Jurkat, Clone E6-1 (cell line): ENCODE measurements around the gene MT1G.
A peak's percentile ranks its signal among the peaks of the same experiment; 100 is the strongest.

ENCODE experiments used
- DNase-seq: peaks from one replicate; pipeline ENCODE4 v3.0.0-alpha.2; 2011; ENCODE audit warnings: low read depth, low spot score
- H3K4me3 ChIP-seq: 2 replicates; pipeline ENCODE4 v1.5.1; 2011; ENCODE audit warnings: mild to moderate bottlenecking, low read length, control low read depth, moderate library complexity

Gene MT1G

GRCh38 chr16:56643080-56643778, 24.6 kb downstream of the MT1G start:
- peak overlapping the region; percentile 32 for H3K4me3 ChIP-seq
- peak; percentile 35 for DNase-seq

DNA sequence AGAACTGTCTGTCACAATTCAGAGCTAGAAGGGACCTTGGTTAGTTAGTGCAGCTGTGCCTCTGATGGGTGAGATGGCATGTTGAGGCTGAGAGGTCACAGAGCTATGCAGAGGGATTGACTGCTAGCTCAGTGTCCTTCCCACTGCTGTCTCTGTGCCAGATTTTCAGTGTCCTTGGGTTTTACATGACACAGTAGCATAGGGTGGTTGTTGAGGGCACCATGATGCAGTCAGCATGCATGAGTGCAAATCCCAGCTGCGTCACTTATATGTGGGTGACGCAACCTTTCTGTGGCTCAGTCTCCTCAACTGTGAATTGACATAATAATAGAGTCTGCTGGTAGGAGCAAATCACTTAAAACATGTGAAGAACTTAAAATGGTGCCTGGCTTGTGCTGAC, 26.7 kb downstream of the MT1G start:
- no peak overlapping the region for H3K4me3 ChIP-seq
- DNase-seq: no peak

DNA sequence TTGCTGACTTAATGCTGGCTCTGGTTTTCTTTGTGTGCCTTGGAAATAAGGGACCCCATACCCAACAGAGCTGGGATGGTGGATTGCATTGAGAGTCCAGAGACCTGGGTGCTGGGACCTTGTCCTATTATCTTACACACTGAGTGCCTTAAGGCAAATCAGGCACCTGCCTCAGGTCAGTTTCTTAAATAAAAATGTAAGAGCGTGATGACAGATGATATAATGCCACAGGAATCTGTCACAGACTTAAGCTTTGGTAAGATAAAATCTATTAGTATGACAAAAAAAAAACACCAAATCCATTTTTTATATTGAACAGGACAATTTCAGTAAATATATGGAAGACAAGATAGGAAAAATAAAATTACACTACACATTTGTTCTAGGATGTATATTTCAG, 27.8 kb downstream of the MT1G start:
- no peak for DNase-seq
- H3K4me3 ChIP-seq: no peak overlapping the region

DNA sequence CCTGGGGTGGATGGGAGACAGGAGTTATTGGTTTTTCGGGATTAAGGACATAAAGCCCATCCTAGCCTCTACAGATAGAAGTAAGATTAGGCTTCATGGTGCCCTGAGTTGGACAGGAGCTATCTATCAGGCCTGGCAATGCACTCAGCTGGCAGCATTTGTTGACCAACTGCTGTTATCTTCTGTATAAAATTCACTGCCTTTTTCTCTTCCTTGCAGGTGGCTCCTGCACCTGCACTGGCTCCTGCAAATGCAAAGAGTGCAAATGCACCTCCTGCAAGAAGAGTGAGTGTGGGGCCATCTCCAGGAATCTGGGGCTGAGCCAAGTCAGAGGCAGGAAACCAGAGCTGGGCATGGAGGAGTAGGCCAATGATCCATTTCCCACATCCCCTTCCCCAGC, 28.8 kb downstream of the MT1G start:
- no peak for DNase-seq
- H3K4me3 ChIP-seq: no peak overlapping the region

DNA sequence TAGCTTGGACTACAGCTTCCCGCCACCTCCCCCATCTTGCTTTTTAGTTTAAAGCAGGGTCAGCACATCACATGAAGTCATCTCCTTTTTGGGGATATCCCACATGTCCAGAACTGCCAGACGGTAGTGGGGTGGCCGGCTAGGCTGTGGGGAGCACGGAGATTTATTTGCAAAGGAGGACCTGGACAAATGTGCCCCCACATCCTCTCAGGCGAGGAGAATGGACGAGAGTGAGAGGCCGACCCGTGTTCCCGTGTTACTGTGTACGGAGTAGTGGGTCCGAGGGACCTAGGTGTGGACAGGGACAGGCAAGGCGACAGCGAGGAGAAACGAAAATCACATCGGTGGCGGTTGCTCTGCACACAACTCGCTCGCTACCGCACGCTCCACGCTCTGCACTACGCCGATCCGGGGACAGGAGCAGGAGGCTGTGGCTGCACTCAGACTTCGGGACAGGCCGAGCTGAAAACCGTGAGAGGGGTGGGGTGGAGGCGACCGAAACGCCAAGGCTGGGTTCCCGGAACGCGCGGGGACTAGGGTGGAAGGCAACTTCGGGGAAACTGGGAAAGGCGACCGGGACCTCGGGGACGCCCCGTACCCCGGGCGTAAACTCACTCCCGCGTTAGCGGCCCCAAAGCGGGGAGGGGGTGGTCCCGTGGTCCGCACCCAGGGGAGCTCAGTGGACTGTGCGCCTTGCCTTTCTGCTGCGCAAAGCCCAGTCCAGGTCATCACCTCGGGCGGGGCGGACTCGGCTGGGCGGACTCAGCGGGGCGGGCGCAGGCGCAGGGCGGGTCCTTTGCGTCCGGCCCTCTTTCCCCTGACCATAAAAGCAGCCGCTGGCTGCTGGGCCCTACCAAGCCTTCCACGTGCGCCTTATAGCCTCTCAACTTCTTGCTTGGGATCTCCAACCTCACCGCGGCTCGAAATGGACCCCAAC, 29.8 kb downstream of the MT1G start, which contains the start of gene MT1A:
Gene MT1A, plus strand, starts transcription at position 853 of the 937 bp plus-strand sequence. Its CDS starts 73 bp downstream, at position 926.
- no peak for DNase-seq
- H3K4me3 ChIP-seq: no peak within 1 kb of the TSS

GRCh38 chr16:56636616-56637413, 31.1 kb downstream of the MT1G start:
- DNase-seq: no peak
- H3K4me3 ChIP-seq: no peak overlapping the region

- no peak for DNase-seq
- H3K4me3 ChIP-seq: no peak overlapping the region
These were observed 32.4 kb downstream of the MT1G start for GRCh38 chr16:56635441-56635967.

DNA sequence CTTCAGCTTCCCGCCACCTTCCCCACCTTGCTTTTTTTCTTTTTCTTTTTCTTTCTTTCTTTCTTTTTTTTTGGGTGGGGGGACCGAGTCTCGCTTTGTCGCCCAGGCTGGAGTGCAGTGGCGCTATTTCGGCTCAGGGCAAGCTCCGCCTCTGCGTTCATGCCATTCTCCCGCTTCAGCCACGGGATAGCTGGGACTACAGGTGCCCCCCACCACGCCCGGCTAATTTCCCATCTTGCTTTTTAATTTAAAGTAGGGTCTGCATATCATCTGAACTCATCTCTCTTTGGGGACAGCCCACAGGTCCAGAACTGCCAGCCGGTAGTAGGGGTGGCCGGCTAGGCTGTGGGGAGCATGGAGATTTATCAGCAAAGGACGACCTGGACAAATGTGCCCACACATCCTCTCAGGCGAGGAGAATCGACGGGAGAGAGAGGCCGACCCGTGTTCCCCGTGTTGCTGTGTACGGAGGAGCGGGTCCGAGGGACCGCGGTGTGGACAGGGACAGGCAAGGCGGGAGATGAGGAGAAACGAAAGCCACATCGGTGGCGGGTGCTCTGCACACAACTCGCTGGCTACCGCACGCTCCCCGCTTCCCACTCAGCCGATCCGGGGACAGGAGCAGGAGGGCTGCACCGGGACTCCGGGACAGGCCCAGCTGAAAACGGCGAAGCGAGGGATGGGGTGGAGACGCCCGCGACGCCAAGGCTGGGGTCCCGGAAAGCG, 33.0 kb downstream of the MT1G start:
- no peak overlapping the region for H3K4me3 ChIP-seq
- DNase-seq: no peak

- no peak overlapping the region for H3K4me3 ChIP-seq
- no peak for DNase-seq
These were observed 34.3 kb downstream of the MT1G start for GRCh38 chr16:56633535-56633934.

GRCh38 chr16:56632848-56633365, 35.0 kb downstream of the MT1G start:
- H3K4me3 ChIP-seq: no peak overlapping the region

GRCh38 chr16:56632156-56632847, 35.6 kb downstream of the MT1G start, which contains the start of gene MT1M:
Gene MT1M (plus strand): TSS chr16:56632659. CDS start chr16:56632732, 73 bp downstream.
- DNase-seq: no peak
- no peak within 1 kb of the TSS for H3K4me3 ChIP-seq

More at GRCh38 chr16:56632848-56633365, 35.0 kb downstream of the MT1G start:
- DNase-seq: no peak

DNA sequence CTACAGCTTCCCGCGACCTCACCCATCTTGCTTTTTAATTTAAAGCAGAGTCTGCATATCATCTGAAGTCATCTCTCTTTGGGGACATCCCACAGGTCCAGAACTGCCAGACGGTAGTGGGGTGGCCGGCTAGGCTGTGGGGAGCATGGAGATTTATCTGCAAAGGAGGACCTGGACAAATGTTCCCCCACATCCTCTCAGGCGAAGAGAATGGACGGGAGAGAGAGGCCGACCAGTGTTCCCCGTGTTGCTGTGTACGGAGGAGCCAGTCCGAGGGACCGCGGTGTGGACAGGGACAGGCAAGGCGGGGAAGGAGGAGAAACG, 36.1 kb downstream of the MT1G start:
- no peak for DNase-seq
- H3K4me3 ChIP-seq: no peak overlapping the region

GRCh38 chr16:56631197-56631596, 36.7 kb downstream of the MT1G start:
- no peak for DNase-seq
- H3K4me3 ChIP-seq: no peak overlapping the region

DNA sequence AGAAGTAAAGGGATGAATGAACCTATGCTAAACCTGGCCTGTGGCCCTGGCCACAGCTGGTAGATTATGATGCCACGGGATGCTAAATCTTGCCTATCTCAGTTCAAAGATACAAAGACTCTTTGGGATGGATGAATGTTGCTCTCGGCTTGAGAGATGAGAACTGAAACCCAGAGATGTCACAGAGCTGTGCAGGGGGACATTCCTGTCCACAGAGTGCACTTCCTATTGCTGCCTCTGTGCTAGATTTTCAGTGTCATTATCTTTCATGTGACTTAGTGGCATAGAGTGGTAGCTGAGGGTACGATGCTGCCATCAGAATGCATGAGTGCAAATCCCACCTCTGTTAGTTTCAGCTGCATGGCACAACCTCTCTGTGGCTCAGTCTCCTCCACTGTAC, 37.7 kb downstream of the MT1G start:
- no peak overlapping the region for H3K4me3 ChIP-seq
- DNase-seq: no peak

DNA sequence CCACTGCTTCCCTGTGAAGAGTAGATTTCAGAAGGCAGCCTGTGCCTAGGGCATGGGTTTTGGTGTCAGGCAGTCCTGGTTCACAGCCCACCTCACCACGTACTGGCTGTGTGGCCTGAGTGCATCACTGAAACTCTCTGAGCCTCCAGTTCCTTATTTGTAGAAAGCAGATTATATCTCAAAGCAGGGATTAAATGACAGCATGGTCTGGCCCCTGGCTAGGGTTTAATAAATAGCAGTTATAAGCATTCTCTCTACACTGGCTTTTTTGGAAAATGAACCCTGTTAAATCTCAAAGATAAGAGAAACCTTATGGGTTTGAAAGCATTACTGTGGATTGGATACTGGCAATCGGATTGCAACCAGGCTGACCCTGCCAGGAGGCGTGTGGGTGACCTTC, 38.3 kb downstream of the MT1G start:
- DNase-seq: no peak
- no peak overlapping the region for H3K4me3 ChIP-seq

GRCh38 chr16:56628486-56629350, 39.1 kb downstream of the MT1G start:
- no peak overlapping the region for H3K4me3 ChIP-seq
- DNase-seq: no peak

DNA sequence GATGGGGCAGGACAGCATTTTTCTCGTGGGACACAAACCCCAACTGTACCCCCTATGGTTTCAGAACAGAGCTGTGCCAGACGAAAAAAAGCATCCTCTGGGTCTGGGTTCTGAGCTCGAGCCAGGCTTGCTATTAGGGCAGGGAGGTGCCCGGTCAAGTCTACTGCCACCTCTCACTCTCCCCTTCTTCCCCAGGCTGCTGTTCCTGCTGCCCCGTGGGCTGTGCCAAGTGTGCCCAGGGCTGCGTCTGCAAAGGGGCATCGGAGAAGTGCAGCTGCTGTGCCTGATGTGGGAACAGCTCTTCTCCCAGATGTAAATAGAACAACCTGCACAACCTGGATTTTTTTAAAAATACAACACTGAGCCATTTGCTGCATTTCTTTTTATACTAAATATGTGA, 41.2 kb downstream of the MT1G start:
- H3K4me3 ChIP-seq: no peak overlapping the region
- no peak for DNase-seq
